Panc1 (cell line): ENCODE results near the gene NFIB. TPM values are rescaled to one million over a fixed set of nuclear protein-coding genes. Genes with fewer than 3 reads are reported as not detected.

Experiments used
- ATAC-seq: fragments of 200-7000 bp; cut with Tn5 transposase; 2 replicates; pipeline ENCODE4 v1.9.1; 2020; ENCODE audit warnings: mild to moderate bottlenecking, moderate library complexity
- BruUV-seq: library from RNA; stranded (reverse); fragments of 400-500 nt; replicated peaks from 2 replicates; lab custom pipeline; 2021; lab: Mats Ljungman, UMichigan
- CTCF ChIA-PET: fragments of 300-600 bp; sonication (Branson Sonifier 250); formaldehyde crosslinking; loops from one replicate; lab custom pipeline; 2022; ENCODE audit warnings: antibody characterized with exemption; lab: Charles Lee
- POLR2A ChIA-PET: fragments of 300-600 bp; sonication (Branson Sonifier 250); formaldehyde crosslinking; loops from one replicate; lab custom pipeline; 2022; ENCODE audit warnings: antibody characterized with exemption; lab: Charles Lee
- DNase-seq: peaks from one replicate; pipeline ENCODE4 v3.0.0-alpha.2; 2010; ENCODE audit warnings: low read depth, low spot score
- H3K27ac ChIP-seq: 2 replicates; pipeline ENCODE4 v1.5.1; 2011; ENCODE audit warnings: mild to moderate bottlenecking, low read length, inconsistent platforms
- H3K27me3 ChIP-seq: fragments of 200-500 bp; sonication (Bioruptor generic); 2 replicates; pipeline ENCODE4 v1.6.0; 2014; ENCODE audit warnings: low read length, inconsistent platforms; ENCODE audit not compliant: control insufficient read depth, insufficient read depth
- H3K36me3 ChIP-seq: fragments of 200-500 bp; sonication (Bioruptor generic); 2 replicates; pipeline ENCODE4 v1.5.1; 2014; ENCODE audit warnings: inconsistent platforms, mild to moderate bottlenecking, low read length, moderate library complexity; ENCODE audit not compliant: control insufficient read depth, insufficient read depth
- H3K4me1 ChIP-seq: 2 replicates; pipeline ENCODE4 v1.5.1; 2011; ENCODE audit warnings: inconsistent platforms, mild to moderate bottlenecking, low read length, moderate library complexity; ENCODE audit not compliant: control insufficient read depth, insufficient read depth
- H3K4me3 ChIP-seq, 2 experiments: 2 replicates each; pipeline ENCODE4 v1.5.1; 2011 to 2012; ENCODE audit warnings: low read depth in 2 of 2, low read length in 2 of 2, mild to moderate bottlenecking in 2 of 2, inconsistent platforms in 1 of 2, moderate library complexity in 1 of 2
- H3K9me3 ChIP-seq: fragments of 200-500 bp; sonication (Bioruptor generic); 2 replicates; pipeline ENCODE4 v1.5.1; 2014; ENCODE audit warnings: low read depth, mild to moderate bottlenecking, inconsistent platforms, low read length, moderate library complexity; ENCODE audit not compliant: control insufficient read depth, insufficient read depth
- CTCF ChIP-seq: fragments of 450-650 bp; IDR thresholded peaks from 2 replicates; pipeline ENCODE4 v1.5.1; 2017; ENCODE audit warnings: mild to moderate bottlenecking
- POLR2AphosphoS5 ChIP-seq: IDR thresholded peaks from 2 replicates; pipeline ENCODE4 v1.6.1; 2012; ENCODE audit warnings: mild to moderate bottlenecking, low read depth, low read length, moderate library complexity
- REST ChIP-seq, 2 experiments: IDR thresholded peaks; 2 replicates each; pipeline ENCODE4 v1.6.1; 2011 to 2012; ENCODE audit warnings: low read depth in 2 of 2, control low read depth in 1 of 2, low read length in 1 of 2, mild to moderate bottlenecking in 1 of 2, moderate library complexity in 1 of 2; ENCODE audit not compliant: insufficient read depth in 1 of 2
- SIN3A ChIP-seq: IDR thresholded peaks from 2 replicates; pipeline ENCODE4 v1.6.1; 2012; ENCODE audit warnings: low read depth, mild to moderate bottlenecking, low read length, moderate library complexity, borderline replicate concordance; ENCODE audit not compliant: insufficient read depth
- TCF7L2 ChIP-seq: IDR thresholded peaks from 2 replicates; pipeline ENCODE4 v1.6.1; 2011; ENCODE audit warnings: mild to moderate bottlenecking, low read depth, low read length, inconsistent platforms
- in situ Hi-C: cut with HindIII; loops from 2 replicates; pipeline ENCODE4 v1.10.0; 2016; ENCODE audit warnings: low sequenced_read_pairs, low pct_unique_long_range_greater_than_20kb
- intact Hi-C: fragments of 100-400 bp; cut with micrococcal nuclease; formaldehyde crosslinking; loops from one replicate; pipeline ENCODE4 v1.10.0; 2022; ENCODE audit not compliant: unreplicated experiment
- total RNA-seq: library from RNA; stranded (reverse); gene quantifications from one replicate; pipeline ENCODE4 v1.2.1, GENCODE V29; 2021; ENCODE audit not compliant: unreplicated experiment

The NFIB gene
- total RNA-seq, 1 experiment from 2014 or later, result 26.7 TPM

GRCh38 chr9:14205463-14205862 is 108.5 kb downstream of the NFIB start:
- intact Hi-C loops, result no loop called here
- ChIA-PET CTCF (no interaction called here), POLR2A (interaction anchor here (0.6 kb wide), 1 partner anchor 22 kb away, joined by 4 read pairs; no protein-coding TSS in a partner anchor)
- Histone ChIP-seq H3K4me1 (peaks cover 6% of the 10 kb centered on the region; the same call in 1 of the 2 replicates), H3K36me3 (no peaks in the 10 kb centered on the region), H3K27me3 (no peaks in the 10 kb centered on the region), H3K27ac (no peak overlapping the region; the same call in 1 of the 2 replicates), H3K9me3 (no peaks in the 10 kb centered on the region), H3K4me3 (no peak overlapping the region)
- no peak for DNase-seq
- no peak for TF ChIP-seq POLR2AphosphoS5
- in situ Hi-C loops, result no loop called here
- no TSS peak for BruUV-seq
- ATAC-seq, result no peak

GRCh38 chr9:14203356-14204056 is 110.4 kb downstream of the NFIB start:
- CTCF ChIA-PET, result no interaction called here
- in situ Hi-C loops (no loop called here), intact Hi-C loops (no loop called here)
- no peak overlapping the region for H3K4me3 ChIP-seq
- no peaks in the 10 kb centered on the region; the same call in 1 of the 2 replicates for H3K4me1 ChIP-seq
- no TSS peak for BruUV-seq
- POLR2A ChIA-PET, result no interaction called here
- no peaks in the 10 kb centered on the region for H3K27me3 ChIP-seq
- H3K9me3 ChIP-seq, result no peaks in the 10 kb centered on the region
- TF ChIP-seq TCF7L2, result no peak
- no peak for TF ChIP-seq REST (IDR thresholded peaks at IDR 0.05; ENCODE audit: insufficient read depth in 1 of 2, low read depth in 2 of 2, low read length in 1 of 2)
- TF ChIP-seq CTCF, result no peak
- TF ChIP-seq SIN3A, result no peak
- TF ChIP-seq POLR2AphosphoS5, result no peak
- H3K36me3 ChIP-seq, result no peaks in the 10 kb centered on the region
- no peak overlapping the region for H3K27ac ChIP-seq
- DNase-seq, result no peak
- no peak for ATAC-seq

- H3K4me3 ChIP-seq, result no peak overlapping the region
- POLR2A ChIA-PET, result no interaction called here
- ATAC-seq (no peak), DNase-seq (no peak)
- CTCF ChIA-PET, result no interaction called here
- intact Hi-C loops (no loop called here), in situ Hi-C loops (no loop called here)
- no peaks in the 10 kb centered on the region for H3K4me1 ChIP-seq
- no TSS peak for BruUV-seq
- TF ChIP-seq CTCF (no peak), TCF7L2 (no peak), REST (IDR thresholded peaks at IDR 0.05; ENCODE audit: insufficient read depth in 1 of 2, low read depth in 2 of 2, low read length in 1 of 2) (no peak), POLR2AphosphoS5 (no peak), SIN3A (no peak)
- H3K9me3 ChIP-seq, result no peaks in the 10 kb centered on the region
- H3K27ac ChIP-seq, result no peak overlapping the region
- no peaks in the 10 kb centered on the region for H3K36me3 ChIP-seq
- H3K27me3 ChIP-seq, result no peaks in the 10 kb centered on the region
These were observed 115.0 kb downstream of the NFIB start for GRCh38 chr9:14198841-14199455.
